ENCODE data around the gene SHANK2. TPM values are rescaled to one million over a fixed set of nuclear protein-coding genes. Genes with fewer than 3 reads are reported as not detected.
"Not testable (repeated sequence)": the region's sequence is repeated elsewhere in the genome, so short reads cannot be mapped to it uniquely, and the experiment has no call there.

The SHANK2 gene
- total RNA-seq, 1 experiment from 2014 or later, result 18.6 TPM

GRCh38 chr11:71238285-71238875 is 14.0 kb downstream of the SHANK2 start:
- no peaks in the 10 kb centered on the region for H3K9me3 ChIP-seq
- H3K36me3 ChIP-seq, result peaks cover 2% of the 10 kb centered on the region; the same call in 1 of the 2 replicates
- DNase-seq, result no peak
- H3K27me3 ChIP-seq, result no peaks in the 10 kb centered on the region
- H3K4me3 ChIP-seq, result no peak overlapping the region

GRCh38 chr11:71237853-71238252 is 14.5 kb downstream of the SHANK2 start:
- Histone ChIP-seq H3K9me3 (no peaks in the 10 kb centered on the region), H3K36me3 (peaks cover 2% of the 10 kb centered on the region; the same call in 1 of the 2 replicates), H3K27me3 (no peaks in the 10 kb centered on the region), H3K4me3 (no peak overlapping the region)
- no peak for DNase-seq

- Histone ChIP-seq H3K36me3 (peaks cover 2% of the 10 kb centered on the region; the same call in 1 of the 2 replicates), H3K27me3 (no peaks in the 10 kb centered on the region), H3K9me3 (no peaks in the 10 kb centered on the region), H3K4me3 (no peak overlapping the region)
- no peak for DNase-seq
These were observed 15.4 kb downstream of the SHANK2 start for GRCh38 chr11:71236836-71237475.

GRCh38 chr11:71235719-71236118 is 16.7 kb downstream of the SHANK2 start:
- DNase-seq, result no peak
- H3K9me3 ChIP-seq, result no peaks in the 10 kb centered on the region
- no peak overlapping the region for H3K4me3 ChIP-seq
- H3K36me3 ChIP-seq, result peaks cover 2% of the 10 kb centered on the region; the same call in 1 of the 2 replicates
- H3K27me3 ChIP-seq, result no peaks in the 10 kb centered on the region

GRCh38 chr11:71233896-71234852 is 18.2 kb downstream of the SHANK2 start:
- H3K4me3 ChIP-seq, H3K36me3 ChIP-seq, H3K9me3 ChIP-seq, H3K27me3 ChIP-seq: not testable (repeated sequence)
- DNase-seq, result peak; percentile 46

- Histone ChIP-seq H3K4me3 (no peak overlapping the region), H3K27me3 (no peaks in the 10 kb centered on the region), H3K36me3 (no peaks in the 10 kb centered on the region), H3K9me3 (peaks cover 12% of the 10 kb centered on the region)
- DNase-seq, result no peak
These were observed 20.0 kb downstream of the SHANK2 start for GRCh38 chr11:71232364-71232763.

GRCh38 chr11:71228961-71229360 is 23.4 kb downstream of the SHANK2 start:
- no peak for DNase-seq
- Histone ChIP-seq H3K4me3 (no peak overlapping the region), H3K9me3 (peaks cover 25% of the 10 kb centered on the region), H3K36me3 (no peaks in the 10 kb centered on the region), H3K27me3 (no peaks in the 10 kb centered on the region)

GRCh38 chr11:71227058-71227659 is 25.2 kb downstream of the SHANK2 start:
- H3K36me3 ChIP-seq, result no peaks in the 10 kb centered on the region
- H3K9me3 ChIP-seq, result peaks cover 25% of the 10 kb centered on the region
- no peak overlapping the region for H3K4me3 ChIP-seq
- no peaks in the 10 kb centered on the region for H3K27me3 ChIP-seq
- no peak for DNase-seq

- H3K4me3 ChIP-seq, result no peak overlapping the region
- no peaks in the 10 kb centered on the region for H3K36me3 ChIP-seq
- H3K9me3 ChIP-seq, result peaks cover 22% of the 10 kb centered on the region
- DNase-seq, result no peak
- no peaks in the 10 kb centered on the region for H3K27me3 ChIP-seq
These were observed 28.4 kb downstream of the SHANK2 start for GRCh38 chr11:71223671-71224660.

- H3K4me3 ChIP-seq, result no peak overlapping the region
- H3K27me3 ChIP-seq, result no peaks in the 10 kb centered on the region
- no peak for DNase-seq
These were observed 29.3 kb downstream of the SHANK2 start for GRCh38 chr11:71223081-71223405.

GRCh38 chr11:71222318-71223080 is 29.9 kb downstream of the SHANK2 start:
- no peak for DNase-seq
- Histone ChIP-seq H3K9me3 (peaks cover 14% of the 10 kb centered on the region), H3K36me3 (no peaks in the 10 kb centered on the region), H3K27me3 (no peaks in the 10 kb centered on the region), H3K4me3 (no peak overlapping the region)

More at GRCh38 chr11:71223081-71223405, 29.3 kb downstream of the SHANK2 start:
- Histone ChIP-seq H3K9me3 (peaks cover 20% of the 10 kb centered on the region), H3K36me3 (no peaks in the 10 kb centered on the region)

GRCh38 chr11:71221821-71222220 is 30.6 kb downstream of the SHANK2 start:
- Histone ChIP-seq H3K9me3 (peaks cover 7% of the 10 kb centered on the region), H3K27me3 (no peaks in the 10 kb centered on the region), H3K4me3 (no peak overlapping the region), H3K36me3 (no peaks in the 10 kb centered on the region)
- no peak for DNase-seq

GRCh38 chr11:71221201-71221600 is 31.2 kb downstream of the SHANK2 start:
- Histone ChIP-seq H3K36me3 (no peaks in the 10 kb centered on the region), H3K4me3 (no peak overlapping the region), H3K9me3 (peaks cover 4% of the 10 kb centered on the region), H3K27me3 (no peaks in the 10 kb centered on the region)
- no peak for DNase-seq

- Histone ChIP-seq H3K4me3 (no peak overlapping the region), H3K9me3 (no peaks in the 10 kb centered on the region), H3K36me3 (no peaks in the 10 kb centered on the region), H3K27me3 (no peaks in the 10 kb centered on the region)
- no peak for DNase-seq
These were observed 33.4 kb downstream of the SHANK2 start for GRCh38 chr11:71218789-71219499.

Data from MG63 (cell line).